ENCODE data around the gene ZCRB1.

The ZCRB1 gene

DNA sequence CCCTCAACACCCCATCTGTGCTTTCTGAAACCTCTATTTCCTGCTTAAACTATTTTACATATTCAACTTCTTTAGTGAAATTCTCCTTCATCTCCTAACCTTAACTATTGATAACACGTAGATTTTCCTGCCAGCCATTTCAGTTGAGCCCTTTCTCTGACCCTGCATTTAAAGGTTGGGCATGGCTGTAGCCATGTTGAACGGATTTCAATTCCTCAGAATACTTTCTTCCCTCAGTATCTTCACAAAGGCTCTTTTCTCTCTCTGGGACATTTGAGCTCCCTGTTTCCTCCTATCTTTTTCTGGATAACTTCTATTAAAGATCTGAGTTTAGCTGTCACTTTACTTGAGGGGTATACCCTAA is 1.3 kb upstream of the ZCRB1 start:
- DNase-seq: no peak

DNA sequence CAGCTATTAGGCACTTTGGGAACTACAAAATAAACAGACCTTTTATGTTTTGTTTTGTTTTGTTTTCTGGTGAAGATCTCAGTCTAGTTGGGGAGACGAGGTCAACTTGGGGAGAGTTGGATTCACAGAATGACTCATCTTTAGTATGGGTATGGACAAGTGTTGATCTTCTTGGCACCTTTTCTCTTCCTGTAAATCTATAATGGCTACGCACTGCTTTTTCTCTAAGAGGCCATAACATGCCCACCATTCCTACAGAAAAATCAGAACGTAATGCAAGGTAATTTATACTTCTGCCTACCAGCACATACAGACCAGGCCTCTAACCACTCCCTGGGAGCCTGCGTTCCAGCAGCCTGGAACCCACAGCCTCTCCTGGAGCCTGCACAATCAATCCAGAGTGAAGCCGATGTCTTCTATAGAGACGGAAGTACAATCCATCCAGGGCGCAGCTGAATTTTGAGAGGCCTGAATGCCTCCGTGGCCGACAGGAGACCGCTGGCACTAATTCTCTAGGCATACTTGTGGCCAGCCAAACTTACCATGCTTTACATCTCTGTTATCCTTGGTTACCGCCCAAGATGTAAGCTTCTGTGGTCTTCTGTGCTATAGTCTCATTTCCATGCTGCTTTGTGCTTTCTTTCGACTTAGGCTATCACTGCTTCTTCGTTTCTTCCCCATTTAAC is 790 bp upstream of the ZCRB1 start:
- DNase-seq: peak in 1 of 2 experiments; percentile 11

DNA sequence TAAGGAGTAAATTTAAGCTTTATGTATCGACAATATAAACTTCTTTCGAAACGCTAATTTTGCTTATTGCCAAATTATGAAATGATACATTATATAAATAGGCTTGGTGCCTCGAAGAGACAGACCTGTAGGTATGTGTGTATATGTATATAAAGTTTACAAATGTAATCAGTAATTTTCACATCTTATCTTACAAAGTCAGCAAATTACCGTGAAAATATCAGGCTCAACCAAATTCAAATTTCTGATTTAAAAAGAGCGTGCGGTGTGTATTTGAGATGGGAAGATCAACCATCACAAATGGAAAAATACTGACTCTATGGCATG is 605 bp downstream of the ZCRB1 start:
- DNase-seq: no peak

DNA sequence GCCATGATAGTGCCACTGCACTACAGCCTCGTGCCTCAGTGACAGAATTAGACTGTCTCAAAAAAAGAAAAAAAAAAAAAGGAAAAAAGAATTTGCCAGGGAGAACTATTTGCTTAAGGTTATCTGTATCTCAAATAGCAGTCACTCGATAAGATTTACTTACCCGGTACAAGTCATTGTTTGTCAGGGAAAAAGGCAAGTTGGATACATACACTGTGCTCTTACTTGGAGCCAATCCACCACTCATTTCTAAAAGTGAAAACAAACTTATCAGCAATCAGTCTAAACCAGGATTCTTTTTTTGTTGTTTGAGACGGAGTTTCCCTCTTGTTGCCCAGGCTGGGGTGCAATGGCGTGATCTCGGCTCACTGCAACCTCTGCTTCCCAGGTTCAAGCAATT is 2.0 kb downstream of the ZCRB1 start:
- no peak for DNase-seq

DNA sequence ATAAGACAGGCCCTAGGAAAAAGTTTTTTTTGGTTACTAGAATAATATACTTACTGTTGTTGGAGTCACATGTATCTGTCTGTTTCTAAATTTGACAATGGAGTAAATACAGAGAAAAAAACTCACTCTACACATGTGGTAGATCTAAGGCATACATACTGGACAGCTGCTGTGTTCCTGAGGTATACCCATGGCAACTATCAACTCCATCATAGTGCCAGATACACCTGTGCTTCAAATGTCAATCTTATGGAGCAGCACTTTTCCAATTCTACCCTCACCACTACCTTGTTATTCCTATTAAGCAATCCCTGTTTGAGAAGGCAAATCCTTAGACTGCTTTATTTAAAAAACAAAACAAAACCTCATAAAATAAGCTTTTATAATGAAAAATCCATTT is 3.3 kb downstream of the ZCRB1 start:
- DNase-seq: no peak

DNA sequence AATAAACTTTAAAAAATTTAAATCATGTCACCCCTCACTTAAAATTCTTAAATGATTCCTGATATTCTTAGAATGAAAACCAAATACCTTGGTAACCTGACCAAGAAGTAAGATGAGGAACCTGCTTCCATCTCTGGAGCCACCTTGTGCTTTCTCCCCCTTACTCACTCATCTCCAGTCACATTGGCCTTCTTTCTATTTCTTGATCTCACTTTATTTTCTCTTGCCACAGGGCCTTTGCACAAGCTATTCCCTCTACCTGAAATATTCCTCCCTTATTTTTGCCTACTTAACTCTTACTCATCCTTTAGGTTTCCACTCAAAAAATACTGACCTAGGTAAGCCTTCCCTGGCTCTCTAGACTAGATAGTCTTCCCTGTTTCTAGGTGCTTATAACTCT is 5.1 kb downstream of the ZCRB1 start:
- DNase-seq: no peak

DNA sequence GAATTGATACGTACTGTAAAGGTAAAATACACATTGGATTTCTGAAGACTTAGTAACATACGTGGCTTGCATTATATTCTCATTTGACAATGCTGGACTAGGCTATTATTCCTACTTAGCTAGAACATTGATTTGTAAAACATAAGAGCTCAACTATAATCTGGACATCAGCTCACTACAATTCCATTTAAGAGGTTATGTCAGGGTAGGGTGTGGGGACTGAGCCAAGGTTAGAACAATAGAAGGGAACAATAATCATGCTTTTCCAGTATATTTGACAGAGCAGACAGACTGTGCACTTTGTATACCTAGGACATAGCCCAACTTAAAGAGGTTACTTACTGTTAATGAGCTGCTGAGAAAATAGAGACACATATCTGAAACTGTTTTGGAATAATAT is 10.8 kb downstream of the ZCRB1 start:
- DNase-seq: no peak

DNA sequence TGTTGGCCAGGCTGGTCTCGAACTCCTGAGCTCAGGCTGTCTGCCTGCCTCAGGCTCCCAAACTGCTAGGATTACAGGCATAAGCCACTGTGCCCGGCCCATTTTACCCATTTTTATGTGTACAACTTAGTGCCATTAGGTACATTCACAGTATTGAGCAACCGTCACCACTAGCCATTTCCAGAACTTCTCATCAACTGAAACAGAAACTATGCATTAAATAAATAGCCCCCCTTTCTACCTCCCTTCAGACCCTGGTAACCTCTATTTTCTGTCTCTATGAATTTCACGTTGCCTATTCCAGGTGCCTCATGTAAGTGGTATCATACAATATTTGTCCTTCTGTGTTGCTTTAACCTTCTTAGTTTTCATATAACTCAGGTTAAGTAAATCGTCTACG is 15.9 kb downstream of the ZCRB1 start:
- no peak for DNase-seq

DNA sequence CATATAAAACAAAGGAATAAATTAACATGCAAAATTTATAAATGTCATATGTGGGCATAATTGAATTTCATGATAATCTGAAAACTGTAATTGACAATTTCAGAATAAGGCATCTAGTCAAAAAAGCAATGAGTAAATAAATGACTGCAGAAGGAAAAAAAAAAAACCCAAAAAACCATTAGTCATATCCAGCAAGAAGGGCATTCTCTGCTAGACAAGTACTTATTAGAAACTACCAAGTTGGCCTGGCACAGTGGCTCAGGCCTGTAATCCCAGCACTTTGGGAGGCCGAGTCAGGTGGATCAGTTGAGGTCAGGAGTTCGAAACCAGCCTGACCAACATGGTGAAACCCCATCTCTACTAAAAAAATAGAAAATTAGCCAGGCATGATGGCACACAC is 17.5 kb downstream of the ZCRB1 start:
- DNase-seq: no peak

DNA sequence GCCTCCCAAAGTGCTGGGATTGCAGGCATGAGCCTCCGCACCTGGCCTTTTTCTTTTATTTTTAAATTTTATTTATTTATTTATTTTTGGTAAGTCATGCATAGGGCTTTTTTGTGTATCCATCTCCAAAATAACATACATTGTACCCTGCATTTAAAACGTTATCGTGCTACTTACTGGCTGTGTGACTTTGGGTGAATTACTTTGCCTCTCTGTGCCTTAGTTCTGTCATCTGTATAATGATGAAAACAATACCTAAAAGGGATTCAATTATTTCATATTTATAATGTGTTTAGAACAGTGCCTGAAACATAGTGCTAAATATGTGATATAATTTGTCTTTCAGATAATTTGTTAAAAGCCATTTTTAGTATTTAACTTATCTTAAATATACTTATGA is 19.6 kb downstream of the ZCRB1 start:
- DNase-seq: no peak

DNA sequence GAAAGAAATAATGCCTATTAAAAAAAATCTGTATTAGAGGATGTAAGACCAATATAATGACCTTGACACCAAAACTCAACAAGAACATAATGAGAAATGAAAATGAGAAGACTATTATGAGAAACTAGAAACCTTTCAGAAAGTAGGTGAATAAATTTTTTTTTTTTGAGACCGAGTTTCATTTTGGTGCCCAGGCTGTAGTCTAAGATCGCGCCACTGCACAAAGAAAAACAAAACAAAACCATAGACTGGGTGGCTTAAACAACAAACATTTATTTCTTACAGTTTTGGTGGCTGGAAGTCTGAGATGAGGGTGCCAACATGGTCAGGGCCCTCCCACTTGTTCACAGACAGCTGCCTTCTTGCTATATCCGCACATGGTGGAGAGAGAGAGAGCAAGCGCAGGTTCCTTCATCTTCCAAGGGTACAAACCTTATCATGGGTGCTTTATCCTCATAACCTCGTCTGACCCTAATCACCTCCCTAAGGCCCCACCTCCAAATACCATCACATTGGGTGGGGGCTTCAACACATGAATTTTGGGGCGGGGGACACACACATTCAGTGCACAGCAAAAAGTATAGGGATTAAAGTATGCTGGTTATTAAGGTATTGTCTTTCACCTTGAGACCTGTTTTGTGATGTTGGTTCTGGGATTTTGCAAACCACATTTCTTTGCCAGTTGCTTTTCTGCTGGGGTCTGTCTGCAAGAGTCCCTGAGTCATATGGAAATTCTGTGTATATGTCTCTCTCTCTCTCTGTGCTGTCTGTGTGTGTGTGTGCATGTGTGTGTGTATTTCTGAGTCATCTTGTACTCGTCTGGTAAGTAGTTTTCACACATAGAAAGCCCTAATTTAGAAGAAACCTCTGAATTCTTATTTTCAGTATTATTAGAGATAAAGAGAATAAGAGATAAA is 26.2 kb downstream of the ZCRB1 start:
- DNase-seq: peak; percentile 69 to 78

DNA sequence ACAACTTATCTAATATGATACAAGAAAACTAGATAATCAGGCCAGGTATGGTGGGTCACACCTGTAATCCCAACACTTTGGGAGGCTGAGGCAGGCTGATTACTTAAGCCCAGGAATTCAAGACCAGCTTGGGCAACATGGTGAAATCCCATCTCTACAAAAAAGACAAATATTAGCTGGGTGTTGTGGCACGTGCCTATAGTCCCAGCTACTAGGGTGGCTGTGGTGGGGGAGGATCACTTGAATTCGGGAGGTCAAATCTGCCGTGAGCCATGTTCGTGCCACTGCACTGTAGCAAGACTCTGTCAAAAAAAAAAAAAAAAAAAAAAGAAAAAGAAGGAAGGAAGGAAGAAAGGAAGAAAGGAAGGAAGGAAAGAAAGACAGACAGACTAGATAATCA is 27.0 kb downstream of the ZCRB1 start:
- DNase-seq: no peak

DNA sequence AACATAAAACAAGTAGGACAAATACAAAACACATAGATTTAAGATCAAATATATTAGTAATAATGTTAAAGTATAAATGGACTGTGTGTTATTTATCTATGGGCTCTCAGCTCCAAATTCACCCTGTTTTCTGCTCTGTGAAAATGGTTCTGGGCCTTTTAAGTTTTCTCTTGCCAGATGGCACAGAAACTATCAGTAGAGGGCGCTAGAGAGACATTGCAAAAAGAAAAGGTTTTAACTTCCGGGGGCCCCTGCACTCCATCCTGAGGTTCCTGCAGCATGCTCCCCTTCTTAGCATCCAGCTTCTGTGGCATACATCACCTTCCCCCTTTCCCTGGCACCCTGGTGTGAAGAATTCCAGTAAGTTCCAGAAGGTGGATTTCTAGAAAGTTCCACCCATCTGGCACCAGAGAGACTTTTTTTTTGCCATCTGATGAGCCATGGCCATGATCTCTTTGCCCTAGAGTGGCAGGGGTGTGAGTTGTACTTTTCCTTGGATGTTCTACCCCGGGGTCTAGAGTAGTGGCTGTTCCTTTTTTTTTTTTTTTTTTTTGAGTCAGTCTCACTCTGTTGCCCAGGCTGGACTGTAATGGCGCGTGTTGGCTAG is 29.3 kb downstream of the ZCRB1 start:
- peak in 1 of 2 experiments; percentile 11 for DNase-seq

DNA sequence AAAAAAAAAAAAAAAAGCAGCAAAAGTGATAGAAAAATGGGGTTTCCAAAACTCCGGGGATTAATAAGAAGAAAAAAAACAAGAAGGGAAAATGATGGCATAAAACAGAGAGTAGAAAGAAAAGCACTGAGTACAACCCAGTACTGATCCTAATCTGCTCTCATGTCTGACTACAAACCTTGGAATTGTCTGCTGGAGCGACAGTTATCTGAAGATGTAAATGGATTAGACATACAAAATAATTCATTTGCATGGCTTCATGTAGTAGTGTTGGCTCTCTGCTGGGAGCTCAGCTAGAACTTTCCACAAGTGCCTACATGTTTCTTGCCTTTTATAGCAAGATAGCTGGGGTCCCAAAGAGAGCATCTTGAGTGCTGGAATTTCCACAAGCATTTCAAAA is 34.2 kb downstream of the ZCRB1 start:
- no peak for DNase-seq

DNA sequence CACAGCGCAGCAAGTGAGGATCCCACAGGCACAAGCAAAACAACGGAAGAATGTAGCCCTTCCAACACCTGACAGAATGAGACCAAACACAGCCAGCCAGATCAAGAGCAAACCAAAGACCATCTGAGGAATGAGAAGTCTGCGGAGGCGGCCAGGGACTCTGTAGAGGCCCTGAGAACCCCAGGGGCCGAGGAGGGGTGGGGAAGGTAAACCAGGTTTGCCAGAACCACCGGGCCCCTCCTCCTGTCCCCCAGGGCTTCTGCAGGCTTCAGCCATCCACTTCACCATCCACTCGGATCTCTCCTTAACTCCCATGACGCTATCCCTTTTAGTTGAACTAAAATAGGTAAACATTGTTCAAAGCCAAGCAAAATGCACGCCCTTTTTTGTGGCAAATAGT is 37.4 kb downstream of the ZCRB1 start:
- no peak for DNase-seq

DNA sequence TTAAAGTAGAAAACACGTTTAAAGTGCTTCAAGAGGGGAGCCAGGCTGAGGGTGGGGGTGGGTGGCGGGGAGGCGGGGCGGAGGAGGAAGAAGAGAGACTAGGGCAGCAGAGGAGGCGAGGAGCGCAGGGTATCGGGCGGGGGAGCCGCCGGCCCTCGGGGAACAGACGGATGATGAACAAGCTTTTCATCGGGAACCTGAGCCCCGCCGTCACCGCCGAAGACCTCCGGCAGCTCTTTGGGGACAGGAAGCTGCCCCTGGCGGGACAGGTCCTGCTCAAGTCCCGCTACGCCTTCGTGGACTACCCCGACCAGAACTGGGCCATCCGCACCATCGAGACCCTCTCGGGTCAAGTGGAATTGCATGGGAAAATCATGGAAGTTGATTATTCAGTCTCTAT is 39.2 kb downstream of the ZCRB1 start:
- no peak for DNase-seq

DNA sequence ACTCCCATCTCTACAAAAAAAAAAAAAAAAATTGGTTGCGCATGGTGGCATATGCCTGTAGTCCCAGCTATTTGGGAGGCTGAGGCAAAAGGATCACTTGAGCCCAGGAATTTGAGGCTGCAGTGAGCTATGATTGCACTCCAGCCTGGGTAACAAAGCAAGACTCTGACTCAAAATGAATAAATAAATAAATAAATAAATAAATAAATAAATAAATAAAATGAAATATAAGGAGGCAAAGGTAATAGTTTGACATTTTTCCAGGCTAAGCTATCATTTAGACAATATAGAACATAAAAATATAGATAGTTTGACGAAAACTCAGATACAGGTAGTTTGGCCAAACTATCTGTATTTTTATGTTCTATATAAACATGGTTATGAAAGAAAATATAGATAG is 40.5 kb downstream of the ZCRB1 start:
- DNase-seq: no peak

DNA sequence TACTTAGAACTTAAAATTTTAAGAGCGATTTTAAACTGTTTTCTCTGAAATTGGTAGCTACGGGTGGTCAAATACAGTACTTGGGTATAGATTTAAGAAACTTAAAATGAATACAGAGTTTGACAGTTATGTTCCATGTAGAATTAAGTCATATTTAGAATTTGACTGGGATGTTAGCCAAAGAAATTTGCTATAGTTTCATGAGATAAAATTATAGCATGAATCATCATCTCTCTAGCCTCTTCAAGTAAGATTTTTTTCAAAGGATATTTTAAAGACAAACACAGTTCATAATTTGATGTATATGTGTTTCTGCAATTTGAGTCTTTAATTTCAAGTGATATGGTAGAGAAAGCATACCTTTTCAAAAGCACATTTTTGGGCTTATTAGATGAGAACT is 41.0 kb downstream of the ZCRB1 start:
- no peak for DNase-seq

DNA sequence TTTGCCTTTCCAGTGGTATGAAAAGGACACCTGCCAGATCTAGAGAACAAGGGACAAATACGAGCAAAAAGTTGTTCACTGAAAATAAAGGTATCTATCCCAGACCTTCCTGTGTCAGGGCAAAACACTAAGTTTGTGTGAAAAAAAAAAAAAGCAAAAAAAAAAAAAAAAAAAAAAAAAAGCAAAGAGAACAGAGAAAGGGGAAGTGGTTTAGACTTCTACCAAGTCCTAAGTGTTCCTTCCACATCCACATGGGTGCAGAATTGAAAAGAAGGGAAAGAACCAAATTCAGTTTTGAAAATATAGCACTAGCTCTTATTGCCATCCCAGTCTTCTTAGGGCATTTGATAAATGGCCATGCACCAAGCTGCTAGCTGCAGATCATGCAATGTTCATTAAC is 41.7 kb downstream of the ZCRB1 start:
- no peak for DNase-seq

DNA sequence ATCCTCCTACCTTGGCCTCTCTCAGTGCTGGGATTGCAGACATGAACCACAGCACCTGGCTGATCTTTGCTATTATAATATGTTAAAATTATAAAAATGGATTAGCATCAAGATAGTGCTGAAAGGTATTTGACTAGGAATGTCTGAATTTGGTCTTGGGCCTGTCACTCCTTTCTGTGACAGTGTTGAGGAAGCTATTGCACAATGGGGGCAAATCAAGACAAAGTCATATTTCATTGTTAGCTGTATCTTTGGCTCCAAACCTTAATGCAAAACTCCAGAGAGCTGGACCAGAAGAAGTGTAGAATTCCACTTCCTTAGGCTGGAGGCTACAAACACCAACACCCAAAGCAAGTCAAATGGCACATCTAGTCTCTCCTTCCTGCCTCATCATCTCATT is 42.2 kb downstream of the ZCRB1 start:
- no peak for DNase-seq

DNA sequence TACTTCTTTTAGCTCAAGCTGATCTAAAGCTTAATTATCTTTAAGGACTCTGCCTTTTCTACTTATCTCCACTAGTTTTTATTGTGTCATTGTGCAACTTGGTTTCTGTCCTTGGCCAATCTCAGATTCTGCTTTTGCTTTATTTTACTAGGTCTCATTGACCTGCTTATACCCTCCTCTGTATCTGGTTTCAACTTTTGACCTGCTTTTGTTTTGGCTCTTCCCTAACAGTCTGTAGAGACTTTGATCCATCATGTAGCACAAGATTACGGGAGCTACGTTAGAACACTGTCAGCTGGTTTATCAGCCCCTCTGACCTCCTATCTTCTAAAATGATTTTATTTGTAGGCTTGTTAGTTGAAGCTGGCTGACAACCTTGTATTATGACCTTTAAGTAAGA is 43.6 kb downstream of the ZCRB1 start:
- no peak for DNase-seq

DNA sequence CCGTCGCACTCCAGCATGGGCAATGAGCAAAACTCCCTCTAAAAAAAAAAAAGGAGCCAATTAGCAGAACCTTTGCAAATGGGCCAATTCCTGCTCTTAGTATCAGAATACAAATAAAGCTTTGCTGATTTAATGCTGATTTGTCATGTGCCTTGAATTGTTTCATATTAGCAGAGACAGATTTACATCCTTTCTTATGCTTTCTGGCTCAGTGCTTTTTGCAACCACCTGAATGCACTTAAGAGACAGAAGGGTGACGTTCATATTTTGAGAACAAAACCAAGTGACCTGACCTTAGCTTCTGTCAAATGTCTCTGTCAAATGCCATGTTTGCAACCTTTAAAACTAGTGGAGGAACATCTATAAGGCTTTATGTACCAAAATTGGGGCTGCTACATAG is 44.0 kb downstream of the ZCRB1 start:
- no peak for DNase-seq

DNA sequence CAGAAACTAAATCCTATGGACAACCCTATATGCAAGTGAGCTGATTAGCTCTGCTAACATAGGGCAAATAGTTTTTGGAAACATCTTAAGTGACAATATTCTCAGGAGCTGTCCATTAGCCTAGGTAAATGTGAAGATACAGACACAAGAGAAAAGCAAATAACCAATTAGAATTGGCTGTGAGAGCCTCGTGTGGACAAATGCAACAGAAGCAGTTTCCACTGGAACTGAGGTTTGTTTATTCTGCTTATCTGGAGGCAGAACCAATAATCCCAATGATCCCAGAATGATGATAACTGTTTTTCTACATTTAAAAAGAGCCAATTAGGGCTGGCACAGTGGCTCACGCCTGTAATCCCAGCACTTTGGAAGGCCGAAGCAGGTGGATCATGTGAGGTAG is 44.6 kb downstream of the ZCRB1 start:
- no peak for DNase-seq

DNA sequence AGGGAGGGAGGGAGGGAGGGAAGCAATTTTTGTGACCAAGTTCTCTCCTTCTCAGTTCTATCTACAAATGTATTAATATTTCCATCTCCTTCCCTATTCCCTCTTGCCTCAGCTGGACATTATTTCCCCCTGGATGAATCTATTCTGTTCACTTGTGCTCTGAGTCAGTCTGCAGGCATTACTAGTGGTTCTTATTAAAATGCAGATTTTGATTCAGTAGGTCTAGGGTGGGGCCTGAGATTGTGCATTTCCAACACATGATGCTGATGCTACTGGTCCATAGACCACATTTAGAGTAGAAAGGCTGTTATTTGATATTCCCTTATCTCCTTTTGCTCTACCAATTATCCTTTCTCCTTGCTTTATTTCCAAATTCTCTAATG is 47.8 kb downstream of the ZCRB1 start:
- DNase-seq: no peak

All from activated CD4-positive, alpha-beta T cell treated with anti-CD3 and anti-CD28 coated beads, Interleukin-2, amount 50 U/mL, for 48 hours (primary cell).